IMR-90 (cell line): ENCODE measurements around the gene PLA2G4A. TPM values are rescaled to one million over a fixed set of nuclear protein-coding genes. Genes with fewer than 3 reads are reported as not detected.

ENCODE experiments used
- ATAC-seq: fragments of 200-7000 bp; cut with Tn5 transposase; 2 replicates; pipeline ENCODE4 v1.9.1; 2020; ENCODE audit warnings: low read depth, mild to moderate bottlenecking, moderate library complexity
- BruUV-seq: library from RNA; stranded (reverse); fragments of 400-500 nt; replicated peaks from 2 replicates; lab custom pipeline; 2021; lab: Mats Ljungman, UMichigan
- CTCF ChIA-PET: fragments of 300-600 bp; formaldehyde crosslinking; extraction: SDS; loops from one replicate; lab custom pipeline; 2021; ENCODE audit warnings: antibody characterized with exemption; lab: Yijun Ruan, JAX
- POLR2A ChIA-PET: fragments of 300-600 bp; sonication (Branson Sonifier 250); formaldehyde crosslinking; loops from one replicate; lab custom pipeline; 2022; ENCODE audit warnings: antibody characterized with exemption; ENCODE audit not compliant: unreplicated experiment; lab: Charles Lee
- DNase-seq: peaks from one replicate; pipeline ENCODE4 v3.0.0; 2013
- H2AFZ ChIP-seq: replicated peaks from 2 replicates; pipeline ENCODE3; 2013; ENCODE audit warnings: low read length, mild to moderate bottlenecking; ENCODE audit not compliant: poor library complexity
- H2AK5ac ChIP-seq: 2 replicates; pipeline ENCODE4 v1.6.1; 2013; ENCODE audit warnings: low read depth, low read length, inconsistent platforms
- H2AK9ac ChIP-seq: replicated peaks from 2 replicates; pipeline ENCODE3; 2013; ENCODE audit warnings: mild to moderate bottlenecking, low read depth, low read length, moderate library complexity; ENCODE audit not compliant: poor library complexity
- H2BK120ac ChIP-seq: 2 replicates; pipeline ENCODE4 v1.6.1; 2013; ENCODE audit warnings: low read depth, low read length, inconsistent platforms
- H2BK15ac ChIP-seq: 3 replicates; pipeline ENCODE4 v1.6.1; 2013; ENCODE audit warnings: low read depth, low read length, inconsistent platforms
- H2BK20ac ChIP-seq: 2 replicates; pipeline ENCODE4 v1.6.1; 2013; ENCODE audit warnings: low read depth, mild to moderate bottlenecking, inconsistent platforms, low read length, moderate library complexity
- H2BK5ac ChIP-seq: 2 replicates; pipeline ENCODE4 v1.6.1; 2013; ENCODE audit warnings: mild to moderate bottlenecking, low read depth, low read length, inconsistent platforms; ENCODE audit not compliant: poor library complexity, severe bottlenecking
- H3K14ac ChIP-seq: replicated peaks from 2 replicates; pipeline ENCODE4 v1.6.1; 2013; ENCODE audit warnings: low read depth, low read length, inconsistent platforms
- H3K18ac ChIP-seq: 2 replicates; pipeline ENCODE4 v1.6.1; 2013; ENCODE audit warnings: low read depth, low read length, control low read depth
- H3K23ac ChIP-seq: 2 replicates; pipeline ENCODE4 v1.6.1; 2013; ENCODE audit warnings: low read depth, low read length, inconsistent platforms
- H3K27ac ChIP-seq: 2 replicates; pipeline ENCODE4 v1.5.1; 2013; ENCODE audit warnings: mild to moderate bottlenecking, control low read depth, low read length; ENCODE audit not compliant: insufficient read depth
- H3K27me3 ChIP-seq: 2 replicates; pipeline ENCODE4 v1.6.1; 2013; ENCODE audit warnings: low read length; ENCODE audit not compliant: control insufficient read depth, insufficient read depth
- H3K36me3 ChIP-seq: 2 replicates; pipeline ENCODE4 v1.6.1; 2013; ENCODE audit warnings: low read length, mixed read lengths; ENCODE audit not compliant: control insufficient read depth, insufficient read depth
- H3K4ac ChIP-seq: 2 replicates; pipeline ENCODE4 v1.6.1; 2013; ENCODE audit warnings: low read depth, low read length, inconsistent platforms
- H3K4me1 ChIP-seq: 2 replicates; pipeline ENCODE4 v1.6.1; 2013; ENCODE audit warnings: low read length, mixed read lengths; ENCODE audit not compliant: control insufficient read depth, insufficient read depth
- H3K4me2 ChIP-seq: 2 replicates; pipeline ENCODE4 v1.6.1; 2013; ENCODE audit warnings: low read depth, mild to moderate bottlenecking, control low read depth, low read length, moderate library complexity
- H3K4me3 ChIP-seq: 2 replicates; pipeline ENCODE4 v1.5.1; 2013; ENCODE audit warnings: low read depth, mild to moderate bottlenecking, control low read depth, low read length, moderate library complexity; ENCODE audit not compliant: insufficient read depth
- H3K56ac ChIP-seq: 2 replicates; pipeline ENCODE4 v1.6.1; 2013; ENCODE audit warnings: low read length, inconsistent platforms; ENCODE audit not compliant: insufficient read depth; ENCODE audit errors: extremely low read depth
- H3K79me1 ChIP-seq, 2 experiments: 2 replicates each; pipeline ENCODE4 v1.6.1; 2013; ENCODE audit warnings: low read length in 2 of 2, inconsistent platforms in 1 of 2, low read depth in 1 of 2
- H3K9ac ChIP-seq: 2 replicates; pipeline ENCODE4 v1.6.1; 2013; ENCODE audit warnings: low read depth, low read length, control low read depth
- H3K9me1 ChIP-seq: 2 replicates; pipeline ENCODE4 v1.6.1; 2013; ENCODE audit warnings: low read length, inconsistent platforms; ENCODE audit not compliant: insufficient read depth
- H3K9me3 ChIP-seq: 2 replicates; pipeline ENCODE4 v1.6.1; 2013; ENCODE audit warnings: low read length; ENCODE audit not compliant: control insufficient read depth, insufficient read depth
- H4K20me1 ChIP-seq: 2 replicates; pipeline ENCODE4 v1.6.1; 2013; ENCODE audit warnings: low read length, inconsistent platforms; ENCODE audit not compliant: insufficient read depth
- H4K5ac ChIP-seq: 2 replicates; pipeline ENCODE4 v1.6.1; 2013; ENCODE audit warnings: mild to moderate bottlenecking, low read depth, low read length, control low read depth
- H4K8ac ChIP-seq, 2 experiments: 2 replicates each; pipeline ENCODE4 v1.6.1; 2013; ENCODE audit warnings: low read depth in 2 of 2, low read length in 2 of 2, control low read depth in 1 of 2, inconsistent platforms in 1 of 2
- H4K91ac ChIP-seq: 2 replicates; pipeline ENCODE4 v1.6.1; 2013; ENCODE audit warnings: low read depth, low read length, inconsistent platforms; ENCODE audit not compliant: insufficient read depth
- MAFK ChIP-seq: IDR thresholded peaks from 2 replicates; pipeline ENCODE4 v1.6.1; 2012; ENCODE audit warnings: low read depth, low read length, improper control_type of control experiment
- POLR2A ChIP-seq: IDR thresholded peaks from 2 replicates; pipeline ENCODE4 v1.6.1; 2012; ENCODE audit warnings: mild to moderate bottlenecking, low read depth, low read length
- WGBS, 2 experiments: methylation state at CpG; one replicate each; pipeline versions ENCODE4 v1.1.5 to v1.1.7; 2013; ENCODE audit warnings: missing lambda C conversion rate in 2 of 2; ENCODE audit not compliant: insufficient read length in 1 of 2; ENCODE audit errors: extremely low coverage in 2 of 2; 5-methylcytosine and 5-hydroxymethylcytosine counted together
- dilution Hi-C: fragments of 300-500 bp; cut with HindIII; formaldehyde crosslinking; loops from one replicate; pipeline ENCODE4 v1.14.3; 2018; ENCODE audit warnings: low sequenced_read_pairs; ENCODE audit not compliant: unreplicated experiment
- in situ Hi-C: fragments of 300-500 bp; cut with MboI; formaldehyde crosslinking; loops from 3 replicates; pipeline ENCODE4 v1.14.3; 2019; ENCODE audit warnings: low sequenced_read_pairs, inconsistent platforms, mixed read lengths
- intact Hi-C: fragments of 100-400 bp; cut with micrococcal nuclease; formaldehyde crosslinking; loops from 2 replicates; pipeline ENCODE4 v1.10.0; 2022
- polyA plus RNA-seq, 3 experiments: library from polyadenylated mRNA; depleted of rRNA; stranded (reverse); fragments of >200 nt; gene quantifications; 2 replicates each; pipeline ENCODE4 v1.2.3, GENCODE V29; 2012; ENCODE audit warnings: low replicate concordance in 1 of 3
- total RNA-seq: library from RNA; depleted of rRNA; stranded (reverse); fragments of >200 nt; gene quantifications from 2 replicates; pipeline ENCODE4 v1.2.3, GENCODE V29; 2012

PLA2G4A gene
- total and polyA plus RNA-seq, 2 of the 4 experiments (the other 2 are of a cell fraction), result 1.6 to 3.8 TPM

- no peak overlapping the region for H3K9ac ChIP-seq
- no peaks in the 10 kb centered on the region for H3K36me3 ChIP-seq
- H3K18ac ChIP-seq, result no peak overlapping the region
- in situ Hi-C loops, result no loop called here
- no peaks in the 10 kb centered on the region; the same call in 1 of the 2 replicates for H3K9me1 ChIP-seq
- H2BK20ac ChIP-seq, result no peak overlapping the region
- ChIA-PET POLR2A (no interaction called here), CTCF (no interaction called here)
- intact Hi-C loops, result loop anchor here (2.0 to 5.0 kb wide), 2 partner anchors 149 to 152 kb away; partner anchors contain the start of gene PTGS2
- dilution Hi-C loops, result no loop called here
- no peak overlapping the region for H2AFZ ChIP-seq
- H2BK15ac ChIP-seq, result no peak overlapping the region
- no peak overlapping the region for H2AK9ac ChIP-seq
- BruUV-seq, result no TSS peak
- no peak overlapping the region for H4K91ac ChIP-seq
- no peak overlapping the region for H3K4me2 ChIP-seq
- H4K20me1 ChIP-seq, result no peaks in the 10 kb centered on the region
- H3K14ac ChIP-seq, result no peak overlapping the region
- H3K27ac ChIP-seq, result no peak overlapping the region
- H3K79me1 ChIP-seq, result no peaks in the 10 kb centered on the region
- H4K8ac ChIP-seq, result no peak overlapping the region
- no peak overlapping the region for H4K5ac ChIP-seq
- no peak overlapping the region for H2BK5ac ChIP-seq
- H2AK5ac ChIP-seq, result no peak overlapping the region
- no peaks in the 10 kb centered on the region for H3K4me1 ChIP-seq
- DNase-seq (no peak), ATAC-seq (no peak)
- TF ChIP-seq MAFK (peak; percentile 83), POLR2A (no peak)
- no peak overlapping the region for H3K4ac ChIP-seq
- H3K56ac ChIP-seq, result no peak overlapping the region
- no peak overlapping the region for H2BK120ac ChIP-seq
- WGBS, 2 experiments, result no CpG with 5 or more reads among the region's 14 CpGs
- no peaks in the 10 kb centered on the region for H3K27me3 ChIP-seq
- no peak overlapping the region for H3K4me3 ChIP-seq
- no peak overlapping the region for H3K23ac ChIP-seq
- H3K9me3 ChIP-seq, result no peaks in the 10 kb centered on the region
Observed at GRCh38 chr1:186829686-186830587, 1.2 kb downstream of the PLA2G4A start.
